ENCODE measurements around the gene USP28.

The USP28 gene

GRCh38 chr11:113884361-113884836 lies 9.0 kb upstream of the USP28 start:
- no peak for TF ChIP-seq CTCF (IDR thresholded peaks at IDR 0.05)

- no peak for TF ChIP-seq CTCF (IDR thresholded peaks at IDR 0.05)
These were observed 6.5 kb upstream of the USP28 start for GRCh38 chr11:113881856-113882255.

- TF ChIP-seq CTCF (IDR thresholded peaks at IDR 0.05), result no peak
These were observed 5.6 kb upstream of the USP28 start for GRCh38 chr11:113880971-113881370.

DNA sequence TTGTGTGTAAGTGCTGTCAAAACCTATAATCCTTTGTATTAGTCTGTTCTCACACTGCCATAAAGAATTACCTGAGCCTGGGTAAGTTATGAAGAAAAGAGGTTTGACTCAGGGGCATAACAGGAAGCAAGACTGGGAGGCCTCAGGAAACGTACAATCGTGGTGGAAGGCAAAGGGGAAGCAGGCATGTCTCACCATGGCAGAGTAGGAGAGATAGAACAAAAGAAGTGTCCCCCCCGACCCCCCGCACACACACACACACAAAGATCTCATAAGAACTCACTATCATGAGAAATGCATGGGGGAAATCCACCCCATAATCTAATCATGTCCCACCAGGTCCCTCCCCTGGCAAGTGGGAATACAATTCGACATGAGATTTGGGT lies 2.3 kb upstream of the USP28 start:
- no peak for TF ChIP-seq CTCF (IDR thresholded peaks at IDR 0.05)

DNA sequence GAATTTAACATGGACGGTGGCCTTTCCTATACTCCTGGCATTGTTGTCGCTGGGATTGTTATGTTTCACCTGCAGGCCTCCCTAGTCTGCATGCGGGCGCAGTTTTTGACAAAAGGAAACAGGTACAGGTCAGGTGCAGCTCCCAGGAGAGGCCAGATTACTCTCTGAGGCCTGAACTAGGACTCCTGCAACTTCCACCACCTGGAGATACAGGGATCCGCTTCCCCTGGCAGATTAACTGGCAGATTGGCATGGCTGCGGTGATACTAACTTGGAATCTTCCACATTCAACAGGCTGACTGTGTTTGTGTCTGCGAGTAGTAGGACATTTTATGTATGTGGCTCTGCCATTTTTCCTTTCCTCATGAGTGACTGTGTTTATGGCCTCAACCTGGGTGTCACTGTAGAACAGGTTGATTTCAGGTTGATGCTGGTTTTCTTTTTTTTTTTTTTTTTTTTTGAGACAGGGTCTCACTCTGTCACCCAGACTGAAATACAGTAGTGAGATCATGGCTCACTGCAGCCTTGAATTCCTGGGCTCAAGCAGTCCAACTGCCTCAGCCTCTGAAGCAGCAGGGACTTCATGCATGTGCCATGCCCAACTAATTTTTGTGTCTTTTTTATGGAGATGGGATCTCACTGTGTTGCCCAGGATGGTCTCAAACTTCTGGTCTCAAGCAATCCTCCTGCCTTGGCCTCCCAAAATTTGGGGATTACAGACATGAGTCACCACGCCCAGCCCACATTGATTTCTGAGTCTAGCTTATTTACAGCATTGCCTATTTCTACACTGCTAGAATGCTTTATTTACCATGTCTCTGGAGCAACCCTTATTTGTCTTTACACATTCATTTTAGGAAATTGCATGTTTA lies 1.7 kb upstream of the USP28 start:
- no peak for TF ChIP-seq CTCF (IDR thresholded peaks at IDR 0.05)

GRCh38 chr11:113876074-113876797 lies 864 bp upstream of the USP28 start:
- TF ChIP-seq CTCF (IDR thresholded peaks at IDR 0.05), result no peak

GRCh38 chr11:113874581-113875233 lies 665 bp downstream of the USP28 start:
- TF ChIP-seq CTCF (IDR thresholded peaks at IDR 0.05), result no peak
